ENCODE measurements around the gene KDELR3. TPM values are rescaled to one million over a fixed set of nuclear protein-coding genes. Genes with fewer than 3 reads are reported as not detected.

The KDELR3 gene
- total RNA-seq, 1 donor from 2014 or later = 3.7 TPM

DNA sequence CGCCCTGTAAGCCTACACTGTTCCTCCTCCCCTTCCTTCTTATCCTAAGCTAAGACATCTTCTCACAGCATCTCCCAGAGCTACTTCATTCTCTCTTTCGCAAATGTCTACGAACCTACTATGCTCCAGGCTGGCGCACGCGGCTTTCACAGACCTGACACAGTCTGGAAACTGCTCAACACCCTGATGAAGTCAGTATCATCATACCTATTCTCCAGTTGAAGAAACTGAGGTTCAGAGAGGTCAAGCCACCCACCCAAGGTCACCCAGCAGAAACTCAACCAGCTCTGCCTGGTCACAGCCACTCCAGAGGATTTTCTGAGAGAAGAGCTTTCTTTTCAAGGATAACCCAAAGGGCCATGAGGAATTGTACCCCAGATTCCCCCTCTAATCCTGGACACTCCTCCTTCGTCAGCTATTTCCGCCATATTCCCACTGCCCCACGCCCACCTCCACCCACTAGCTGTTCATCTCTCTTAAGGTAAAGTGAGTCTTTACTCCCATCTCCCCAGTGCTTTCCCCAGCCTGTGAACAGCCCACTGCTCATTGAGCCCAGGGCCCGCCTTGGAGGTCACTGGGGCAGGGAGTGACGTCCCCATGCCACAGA, 14.7 kb upstream of the KDELR3 start:
- DNase-seq (ENCODE audit: low spot score) = no peak
- Mint-ChIP-seq H3K27ac (ENCODE audit: unreplicated experiment) (no peak overlapping the region), H3K4me3 (ENCODE audit: unreplicated experiment) (peak overlapping the region; percentile 76), H3K36me3 (ENCODE audit: low read depth, unreplicated experiment) (peaks cover 6% of the 10 kb centered on the region), H3K9me3 (ENCODE audit: unreplicated experiment) (no peaks in the 10 kb centered on the region), H3K27me3 (ENCODE audit: unreplicated experiment) (peaks cover 23% of the 10 kb centered on the region), H3K4me1 (ENCODE audit: unreplicated experiment) (peaks cover 2% of the 10 kb centered on the region)
- TF ChIP-seq CTCF (IDR thresholded peaks at IDR 0.05; ENCODE audit: unreplicated experiment) = no peak

DNA sequence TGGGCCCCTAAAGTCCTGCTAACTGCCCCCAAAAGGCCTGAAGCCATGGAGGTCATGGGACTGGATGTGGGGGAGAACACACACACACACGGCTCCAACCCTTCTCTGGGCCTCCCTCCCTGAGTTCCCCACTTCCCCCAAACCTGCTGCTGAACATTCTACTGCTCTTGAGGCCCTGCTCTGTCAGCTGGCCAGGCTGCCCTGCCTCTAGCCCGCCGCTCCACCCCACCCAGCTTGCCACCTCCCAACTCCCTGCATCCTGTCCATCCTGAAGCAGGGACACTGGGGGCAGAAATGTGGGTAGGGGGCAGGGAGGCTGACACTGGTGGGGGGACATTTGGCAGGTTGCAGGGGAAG, 13.9 kb upstream of the KDELR3 start:
- Mint-ChIP-seq H3K4me3 (ENCODE audit: unreplicated experiment) (no peak overlapping the region), H3K27ac (ENCODE audit: unreplicated experiment) (no peak overlapping the region), H3K27me3 (ENCODE audit: unreplicated experiment) (peaks cover 27% of the 10 kb centered on the region), H3K36me3 (ENCODE audit: low read depth, unreplicated experiment) (peaks cover 6% of the 10 kb centered on the region), H3K4me1 (ENCODE audit: unreplicated experiment) (peaks cover 2% of the 10 kb centered on the region), H3K9me3 (ENCODE audit: unreplicated experiment) (no peaks in the 10 kb centered on the region)
- no peak for TF ChIP-seq CTCF (IDR thresholded peaks at IDR 0.05; ENCODE audit: unreplicated experiment)
- DNase-seq (ENCODE audit: low spot score) = no peak

DNA sequence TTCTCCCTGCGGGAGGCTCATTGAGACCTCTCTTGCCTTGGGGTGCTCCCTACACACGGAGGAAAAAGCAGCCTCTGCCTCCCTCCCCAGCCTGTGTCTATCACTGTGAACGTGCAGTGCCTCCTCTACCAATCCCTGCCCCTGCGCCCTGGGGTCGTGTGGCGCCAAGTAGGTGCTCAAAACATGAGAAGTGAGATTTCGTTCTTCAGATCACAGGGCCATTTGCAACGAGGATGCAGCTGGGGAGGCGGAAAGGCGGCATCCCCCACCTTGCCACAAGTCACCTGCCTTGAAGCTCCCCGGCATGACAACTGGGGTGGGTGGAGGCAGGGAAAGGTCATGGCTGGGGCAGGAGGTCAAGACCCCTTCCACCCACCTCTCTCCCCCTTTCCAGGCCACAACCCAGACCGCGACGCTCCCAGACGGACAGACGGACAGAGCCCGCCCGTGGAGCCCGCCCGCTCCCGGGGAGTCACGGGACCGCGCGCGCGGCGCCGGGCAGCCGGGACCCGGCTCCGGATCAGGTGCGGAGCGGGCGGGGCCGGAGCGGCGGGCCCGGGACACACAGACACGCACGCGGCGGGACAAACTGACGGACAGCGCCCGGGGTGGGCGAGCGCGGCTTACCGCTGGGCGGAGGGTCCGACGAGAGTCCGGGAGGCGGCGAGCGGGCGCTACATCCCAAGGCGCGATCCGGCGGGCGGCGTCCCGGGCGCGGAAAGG, 13.4 kb upstream of the KDELR3 start:
- peak overlapping the region; percentile 80 for H3K4me3 Mint-ChIP-seq (ENCODE audit: unreplicated experiment)
- H3K4me1 Mint-ChIP-seq (ENCODE audit: unreplicated experiment) = peaks cover 2% of the 10 kb centered on the region
- H3K27me3 Mint-ChIP-seq (ENCODE audit: unreplicated experiment) = peaks cover 32% of the 10 kb centered on the region
- no peak for DNase-seq (ENCODE audit: low spot score)
- peaks cover 6% of the 10 kb centered on the region for H3K36me3 Mint-ChIP-seq (ENCODE audit: low read depth, unreplicated experiment)
- no peaks in the 10 kb centered on the region for H3K9me3 Mint-ChIP-seq (ENCODE audit: unreplicated experiment)
- no peak overlapping the region for H3K27ac Mint-ChIP-seq (ENCODE audit: unreplicated experiment)
- TF ChIP-seq CTCF (IDR thresholded peaks at IDR 0.05; ENCODE audit: unreplicated experiment) = no peak

DNA sequence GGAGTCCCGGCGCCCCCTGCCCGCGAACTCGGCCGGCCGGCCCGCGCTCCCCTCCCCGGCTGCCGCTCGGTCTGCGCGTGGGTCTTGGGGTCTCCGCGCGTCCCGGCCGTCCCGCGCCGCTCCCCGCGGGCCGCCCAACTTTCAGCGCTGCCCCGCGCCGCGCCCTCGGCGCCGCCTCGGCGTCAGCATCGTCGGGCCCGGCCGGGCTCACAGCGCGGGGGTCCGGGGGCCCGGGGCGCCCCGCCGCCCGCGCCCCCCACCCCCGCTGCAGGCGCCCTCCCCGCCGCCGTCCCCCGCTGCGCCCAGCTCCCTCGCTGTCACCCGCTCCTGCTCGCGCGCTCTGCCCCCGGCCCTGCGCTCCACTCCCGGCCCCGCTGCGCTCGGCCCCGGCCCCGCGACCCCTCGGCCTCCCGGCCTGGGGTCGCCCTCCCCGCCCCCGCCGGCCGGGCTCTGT, 12.8 kb upstream of the KDELR3 start, which contains the start of gene KCNJ4:
Gene KCNJ4 (minus strand): TSS at position 124 of the 454 bp plus-strand sequence. CDS start 27,067 bp downstream, outside the sequence.
- Mint-ChIP-seq H3K36me3 (ENCODE audit: low read depth, unreplicated experiment) (peaks cover 6% of the 10 kb centered on the region), H3K4me1 (ENCODE audit: unreplicated experiment) (peaks cover 2% of the 10 kb centered on the region), H3K4me3 (ENCODE audit: unreplicated experiment) (peak within 1 kb of the TSS; percentile 80), H3K27me3 (ENCODE audit: unreplicated experiment) (peaks cover 28% of the 10 kb centered on the region), H3K9me3 (ENCODE audit: unreplicated experiment) (no peaks in the 10 kb centered on the region), H3K27ac (ENCODE audit: unreplicated experiment) (no peak within 1 kb of the TSS)
- no peak for DNase-seq (ENCODE audit: low spot score)
- no peak for TF ChIP-seq CTCF (IDR thresholded peaks at IDR 0.05; ENCODE audit: unreplicated experiment)
